GM18951 (cell line): ENCODE results near the gene SLC38A10.

Experiments
- POLR2A ChIP-seq: IDR thresholded peaks from 4 replicates; pipeline ENCODE4 v1.6.1; 2011; ENCODE audit warnings: mild to moderate bottlenecking; ENCODE audit not compliant: insufficient read length, insufficient read depth; ENCODE audit errors: extremely low read depth
- in situ Hi-C: fragments of 300-500 bp; cut with MboI; formaldehyde crosslinking; loops from one replicate; pipeline ENCODE4 v1.12.0; 2022; ENCODE audit warnings: low sequenced_read_pairs, mixed read lengths, inconsistent platforms; ENCODE audit not compliant: unreplicated experiment

SLC38A10 gene

DNA sequence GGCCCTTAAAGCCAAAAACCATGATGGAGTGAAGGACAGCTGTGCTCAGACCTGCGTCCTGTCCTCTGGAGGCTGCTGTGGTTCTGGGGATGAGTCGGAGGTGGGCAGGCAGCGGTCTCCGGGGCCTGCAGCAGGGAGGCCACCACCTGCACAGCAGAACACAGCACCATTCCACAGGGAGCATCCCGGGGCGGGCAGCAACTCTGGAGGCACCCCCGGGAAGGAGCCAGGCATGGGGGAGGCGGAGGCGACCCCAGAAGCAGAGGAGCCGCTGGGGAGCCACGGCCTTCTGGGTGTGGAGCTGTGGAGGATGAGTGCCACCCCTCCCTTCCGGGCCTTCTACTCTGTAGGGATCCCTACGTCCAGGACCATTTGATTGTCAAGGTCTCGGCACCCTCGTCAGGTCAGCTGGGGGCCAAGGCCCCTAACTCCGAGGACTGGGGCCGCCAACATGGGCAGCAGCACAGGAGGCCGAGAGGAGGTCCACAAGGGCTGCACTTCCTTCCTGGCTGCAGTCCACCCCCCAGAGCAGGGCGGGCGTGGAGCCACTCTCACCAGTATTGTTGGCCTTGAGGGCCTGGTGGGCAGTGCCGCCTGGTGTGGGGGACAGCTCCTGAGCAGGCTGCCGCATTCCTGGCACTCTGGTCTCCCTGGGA, 96.2 kb downstream of the SLC38A10 start:
- in situ Hi-C loops: no loop called here
- TF ChIP-seq POLR2A: no peak

GRCh38 chr17:81197831-81198490, 97.1 kb downstream of the SLC38A10 start:
- TF ChIP-seq POLR2A: no peak
- in situ Hi-C loops: no loop called here

GRCh38 chr17:81197409-81197795, 97.7 kb downstream of the SLC38A10 start:
- in situ Hi-C loops: no loop called here
- TF ChIP-seq POLR2A: no peak

GRCh38 chr17:81196505-81197408, 98.3 kb downstream of the SLC38A10 start:
- in situ Hi-C loops: no loop called here
- no peak for TF ChIP-seq POLR2A

DNA sequence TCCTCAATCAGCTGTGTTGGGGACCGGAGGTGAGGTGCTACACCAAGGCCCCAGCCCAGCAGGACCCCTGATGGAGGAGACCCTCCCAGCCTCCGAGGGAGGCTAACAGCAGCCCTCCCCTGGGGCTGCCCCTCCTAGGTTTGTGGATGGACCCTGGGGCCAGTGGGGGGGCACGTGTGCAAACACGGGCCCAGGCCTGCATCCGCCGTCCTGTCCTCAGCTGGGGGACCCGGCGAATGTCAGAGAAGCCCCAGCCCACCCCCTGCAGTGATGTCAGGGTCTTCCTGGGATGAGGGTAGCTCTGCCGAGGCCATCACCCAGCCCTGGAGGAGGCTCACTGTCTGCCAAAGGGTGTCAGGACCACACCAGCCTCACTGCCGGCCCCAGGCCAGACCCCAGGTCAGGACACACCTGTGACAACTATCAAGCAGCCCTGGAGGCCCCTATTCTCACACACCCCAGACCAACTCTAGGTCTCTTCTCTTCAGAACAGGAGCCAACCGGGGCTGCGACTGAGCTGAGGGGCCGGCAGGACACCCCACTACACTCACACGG, 99.1 kb downstream of the SLC38A10 start:
- TF ChIP-seq POLR2A: no peak
- in situ Hi-C loops: no loop called here
